Measurements from ENCODE around the gene ASNSD1. TPM values are rescaled to one million over a fixed set of nuclear protein-coding genes. Genes with fewer than 3 reads are reported as not detected.
A peak's percentile ranks its signal among the peaks of the same experiment; 100 is the strongest.
"Not testable (repeated sequence)": the region's sequence is repeated elsewhere in the genome, so short reads cannot be mapped to it uniquely, and the experiment has no call there.

ASNSD1 gene
- total and polyA plus RNA-seq, 9 of the 15 experiments (the other 6 are each of a cell fraction or from before 2014, with no cell fraction given): 23.9 to 56.4 (median 38.3) TPM

- BruUV-seq (replicated peaks); H3K9ac ChIP-seq (ENCODE audit: insufficient read depth in 1 of 2, low read depth in 2 of 2, low read length in 2 of 2); H3K4me1 ChIP-seq (replicated peaks in 1 of 2; ENCODE audit: control insufficient read depth in 2 of 2, insufficient read depth in 2 of 2, low read length in 2 of 2); DNase-seq (ENCODE audit: extremely low read depth in 1 of 4, low spot score in 3 of 4); H3K27ac ChIP-seq (ENCODE audit: extremely low read depth, low read depth, low read length); H3K9me3 ChIP-seq (replicated peaks; ENCODE audit: control insufficient read depth, insufficient read depth, low read depth, low read length); intact Hi-C loops (cut with micrococcal nuclease); H2AFZ ChIP-seq (ENCODE audit: low read depth, low read length); H3K79me2 ChIP-seq (ENCODE audit: control insufficient read depth, insufficient read depth, low read length); H3K27me3 ChIP-seq (ENCODE audit: control insufficient read depth in 2 of 2, insufficient read depth in 2 of 2, low read length in 2 of 2); CTCF ChIA-PET (ENCODE audit: low intra/inter-chr PET ratio); FAIRE-seq; H3K9me1 ChIP-seq (ENCODE audit: control insufficient read depth, insufficient read depth, low read length); ATAC-seq; H3K36me3 ChIP-seq (ENCODE audit: control insufficient read depth, insufficient read depth, low read length); H3K4me3 ChIP-seq; H3K4me2 ChIP-seq (ENCODE audit: insufficient read depth, low read length); H4K20me1 ChIP-seq (replicated peaks; ENCODE audit: control insufficient read depth, insufficient read depth, low read length); in situ Hi-C loops (cut with MboI): not testable (repeated sequence)
- POLR2A ChIA-PET: interaction anchor here (0.6 kb wide), 1 partner anchor 219 kb away, joined by 3 read pairs; no protein-coding TSS in a partner anchor
- 10% methylated on average over 1 of the region's 1 CpG for WGBS (ENCODE audit: insufficient coverage, low coverage, missing lambda C conversion rate)
- peak; percentile 52 for TF ChIP-seq ZNF146 (CRISPR knock-in tag; IDR thresholded peaks at IDR 0.05; ENCODE audit: unreplicated experiment)
These were observed 56.3 kb downstream of the ASNSD1 start for GRCh38 chr2:189717593-189717992.

DNA sequence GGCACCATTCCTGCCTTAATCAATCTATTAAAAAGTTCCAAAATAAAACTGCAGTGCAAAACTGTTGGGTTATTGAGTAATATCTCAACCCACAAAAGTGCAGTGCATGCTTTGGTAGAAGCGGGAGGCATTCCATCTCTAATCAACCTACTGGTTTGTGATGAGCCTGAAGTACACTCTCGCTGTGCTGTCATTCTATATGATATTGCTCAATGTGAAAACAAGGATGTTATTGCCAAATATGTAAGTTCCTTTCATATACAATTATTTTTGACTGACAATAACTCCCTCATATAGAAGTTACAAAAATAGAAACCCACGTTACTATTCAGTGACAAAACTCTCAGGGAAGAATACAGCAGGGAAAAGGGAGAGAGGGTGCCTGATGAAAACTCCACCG is 58.3 kb downstream of the ASNSD1 start:
- Histone ChIP-seq H3K36me3 (ENCODE audit: control insufficient read depth, insufficient read depth, low read length) (no peaks in the 10 kb centered on the region), H3K4me3 (no peak overlapping the region), H3K4me1 (replicated peaks in 1 of 2; ENCODE audit: control insufficient read depth in 2 of 2, insufficient read depth in 2 of 2, low read length in 2 of 2) (no peaks in the 10 kb centered on the region), H3K9ac (ENCODE audit: insufficient read depth in 1 of 2, low read depth in 2 of 2, low read length in 2 of 2) (no peak overlapping the region), H4K20me1 (replicated peaks; ENCODE audit: control insufficient read depth, insufficient read depth, low read length) (no peaks in the 10 kb centered on the region), H3K9me3 (replicated peaks; ENCODE audit: control insufficient read depth, insufficient read depth, low read depth, low read length) (no peaks in the 10 kb centered on the region), H3K27ac (ENCODE audit: extremely low read depth, low read depth, low read length) (no peak overlapping the region), H3K27me3 (ENCODE audit: control insufficient read depth in 2 of 2, insufficient read depth in 2 of 2, low read length in 2 of 2) (no peaks in the 10 kb centered on the region), H3K9me1 (ENCODE audit: control insufficient read depth, insufficient read depth, low read length) (no peaks in the 10 kb centered on the region), H3K79me2 (ENCODE audit: control insufficient read depth, insufficient read depth, low read length) (no peaks in the 10 kb centered on the region), H3K4me2 (ENCODE audit: insufficient read depth, low read length) (no peak overlapping the region), H2AFZ (ENCODE audit: low read depth, low read length) (no peak overlapping the region)
- CTCF ChIA-PET (ENCODE audit: low intra/inter-chr PET ratio): no interaction called here
- intact Hi-C loops (cut with micrococcal nuclease): no loop called here
- no peak for FAIRE-seq
- WGBS (ENCODE audit: insufficient coverage, low coverage, missing lambda C conversion rate): 24% methylated on average over 4 of the region's 4 CpGs
- in situ Hi-C loops (cut with MboI): no loop called here
- no peak for ATAC-seq
- no peak for DNase-seq (ENCODE audit: extremely low read depth in 1 of 4, low spot score in 3 of 4)
- BruUV-seq (replicated peaks): no TSS peak
- POLR2A ChIA-PET: no interaction called here
- TF ChIP-seq TCF3 (CRISPR knock-in tag; IDR thresholded peaks at IDR 0.05) (no peak), ASH1L (IDR thresholded peaks at IDR 0.05; ENCODE audit: borderline replicate concordance, low read depth, partially characterized antibody) (no peak), THRAP3 (IDR thresholded peaks at IDR 0.05; ENCODE audit: borderline replicate concordance) (no peak), ELK3 (CRISPR knock-in tag; IDR thresholded peaks at IDR 0.05) (no peak), ZNF584 (CRISPR knock-in tag; IDR thresholded peaks at IDR 0.05; ENCODE audit: low read depth) (no peak), HNRNPLL (IDR thresholded peaks at IDR 0.05; ENCODE audit: low read depth, low read length, poor library complexity, severe bottlenecking) (no peak), WHSC1 (IDR thresholded peaks at IDR 0.05; ENCODE audit: low read length) (no peak), HDAC6 (IDR thresholded peaks at IDR 0.05; ENCODE audit: low read depth, low read length) (no peak), ELF4 (CRISPR knock-in tag; IDR thresholded peaks at IDR 0.05) (no peak), SUPT5H (IDR thresholded peaks at IDR 0.05) (no peak), ZNF507 (tag; conservative IDR thresholded peaks at IDR 0.05) (no peak)
- TF ChIP-seq, protein P1, sequence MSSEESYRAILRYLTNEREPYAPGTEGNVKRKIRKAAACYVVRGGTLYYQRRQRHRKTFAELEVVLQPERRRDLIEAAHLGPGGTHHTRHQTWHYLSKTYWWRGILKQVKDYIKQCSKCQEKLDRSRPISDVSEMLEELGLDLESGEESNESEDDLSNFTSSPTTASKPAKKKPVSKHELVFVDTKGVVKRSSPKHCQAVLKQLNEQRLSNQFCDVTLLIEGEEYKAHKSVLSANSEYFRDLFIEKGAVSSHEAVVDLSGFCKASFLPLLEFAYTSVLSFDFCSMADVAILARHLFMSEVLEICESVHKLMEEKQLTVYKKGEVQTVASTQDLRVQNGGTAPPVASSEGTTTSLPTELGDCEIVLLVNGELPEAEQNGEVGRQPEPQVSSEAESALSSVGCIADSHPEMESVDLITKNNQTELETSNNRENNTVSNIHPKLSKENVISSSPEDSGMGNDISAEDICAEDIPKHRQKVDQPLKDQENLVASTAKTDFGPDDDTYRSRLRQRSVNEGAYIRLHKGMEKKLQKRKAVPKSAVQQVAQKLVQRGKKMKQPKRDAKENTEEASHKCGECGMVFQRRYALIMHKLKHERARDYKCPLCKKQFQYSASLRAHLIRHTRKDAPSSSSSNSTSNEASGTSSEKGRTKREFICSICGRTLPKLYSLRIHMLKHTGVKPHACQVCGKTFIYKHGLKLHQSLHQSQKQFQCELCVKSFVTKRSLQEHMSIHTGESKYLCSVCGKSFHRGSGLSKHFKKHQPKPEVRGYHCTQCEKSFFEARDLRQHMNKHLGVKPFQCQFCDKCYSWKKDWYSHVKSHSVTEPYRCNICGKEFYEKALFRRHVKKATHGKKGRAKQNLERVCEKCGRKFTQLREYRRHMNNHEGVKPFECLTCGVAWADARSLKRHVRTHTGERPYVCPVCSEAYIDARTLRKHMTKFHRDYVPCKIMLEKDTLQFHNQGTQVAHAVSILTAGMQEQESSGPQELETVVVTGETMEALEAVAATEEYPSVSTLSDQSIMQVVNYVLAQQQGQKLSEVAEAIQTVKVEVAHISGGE (CRISPR knock-in tag; IDR thresholded peaks at IDR 0.05): no peak
